SK-N-MC (cell line): ENCODE measurements around the gene DNLZ.

Source experiments
- EZH2 ChIP-seq: fragments of 200-600 bp; sonication (generic); IDR thresholded peaks from one replicate; pipeline ENCODE4 v1.6.1; 2017; ENCODE audit warnings: antibody characterized with exemption
- FOXP2 ChIP-seq: optimal IDR thresholded peaks from 2 replicates; pipeline ENCODE3; 2011; ENCODE audit warnings: mild to moderate bottlenecking, moderate library complexity; ENCODE audit not compliant: insufficient read depth; ENCODE audit errors: extremely low read length, control extremely low read depth
- POLR2AphosphoS5 ChIP-seq: IDR thresholded peaks from 2 replicates; pipeline ENCODE4 v1.6.1; 2012; ENCODE audit warnings: mild to moderate bottlenecking, low read depth, low read length, borderline replicate concordance

GRCh38 chr9:136336156-136336870 lies 27.2 kb downstream of the DNLZ start:
- TF ChIP-seq POLR2AphosphoS5: no peak
- TF ChIP-seq EZH2: no peak
- TF ChIP-seq FOXP2: no peak
